Measurements from ENCODE around the gene CAPN14.

Gene CAPN14

GRCh38 chr2:31227110-31227509, 9.8 kb upstream of the CAPN14 start:
- no peak for DNase-seq (ENCODE audit: low read depth in 2 of 2)

- DNase-seq (ENCODE audit: low read depth in 2 of 2): no peak
These were observed 9.0 kb upstream of the CAPN14 start for GRCh38 chr2:31226266-31226665.

DNA sequence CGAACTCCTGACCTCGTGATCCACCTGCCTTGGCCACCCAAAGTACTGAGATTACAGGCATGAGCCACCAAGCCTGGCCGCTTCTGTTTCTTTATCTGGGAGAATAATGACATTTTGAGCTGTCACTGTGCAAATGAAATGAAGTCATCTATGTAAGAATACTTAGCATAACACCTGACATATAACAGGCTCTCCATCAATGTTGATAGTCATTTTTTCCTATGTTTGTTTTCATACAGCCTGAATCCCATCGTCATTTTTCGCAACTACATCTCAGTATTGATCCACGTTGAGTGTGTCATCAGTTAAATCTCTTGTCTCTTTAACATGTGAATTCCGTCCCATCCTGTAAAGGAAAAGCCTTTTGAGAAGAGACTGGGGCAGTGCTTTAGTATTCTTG, 6.4 kb upstream of the CAPN14 start:
- no peak for DNase-seq (ENCODE audit: low read depth in 2 of 2)

GRCh38 chr2:31223026-31223425, 5.7 kb upstream of the CAPN14 start:
- no peak for DNase-seq (ENCODE audit: low read depth in 2 of 2)

GRCh38 chr2:31222071-31222470, 4.8 kb upstream of the CAPN14 start:
- DNase-seq (ENCODE audit: low read depth in 2 of 2): no peak

DNA sequence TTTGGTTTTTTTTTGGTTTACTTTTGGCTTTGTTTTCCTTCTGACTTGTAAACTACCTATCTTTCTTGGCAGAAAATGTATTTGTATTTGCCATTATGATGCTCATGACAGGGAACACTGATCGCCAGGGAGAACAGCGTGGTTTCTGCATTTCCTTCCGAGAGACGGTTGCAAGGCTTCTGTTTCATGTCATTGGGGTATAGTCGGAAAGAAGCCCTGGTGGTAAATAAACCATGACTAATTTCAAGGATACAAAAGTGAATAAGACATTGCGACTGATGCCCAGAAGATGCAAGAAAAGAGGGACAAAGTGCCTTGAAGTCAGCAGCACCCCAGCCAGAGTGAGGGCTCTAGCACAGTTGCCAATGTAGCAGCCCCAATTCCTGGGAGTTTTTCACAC, 4.2 kb upstream of the CAPN14 start:
- no peak for DNase-seq (ENCODE audit: low read depth in 2 of 2)

- DNase-seq (ENCODE audit: low read depth in 2 of 2): no peak
These were observed 2.0 kb upstream of the CAPN14 start for GRCh38 chr2:31219131-31219969.

DNA sequence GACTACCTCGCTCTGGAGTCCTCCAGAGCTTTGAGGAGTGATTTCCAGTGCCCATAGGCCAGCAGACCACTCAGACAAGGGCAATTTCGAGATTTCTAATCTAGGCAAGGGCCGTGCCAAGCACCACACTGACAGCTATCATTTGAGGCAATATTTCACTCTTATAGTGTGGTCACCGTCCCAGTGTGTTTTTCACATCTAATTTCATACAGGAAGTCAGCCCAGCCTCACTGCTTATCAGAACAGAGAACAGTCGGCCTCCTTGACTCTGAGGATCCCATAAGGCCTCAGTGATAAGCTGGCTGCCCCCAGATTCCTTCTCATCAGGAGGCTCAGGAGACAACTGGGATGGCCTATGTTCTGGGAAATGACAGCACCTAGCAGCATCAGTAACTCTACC, 581 bp downstream of the CAPN14 start:
- no peak for DNase-seq (ENCODE audit: low read depth in 2 of 2)

DNA sequence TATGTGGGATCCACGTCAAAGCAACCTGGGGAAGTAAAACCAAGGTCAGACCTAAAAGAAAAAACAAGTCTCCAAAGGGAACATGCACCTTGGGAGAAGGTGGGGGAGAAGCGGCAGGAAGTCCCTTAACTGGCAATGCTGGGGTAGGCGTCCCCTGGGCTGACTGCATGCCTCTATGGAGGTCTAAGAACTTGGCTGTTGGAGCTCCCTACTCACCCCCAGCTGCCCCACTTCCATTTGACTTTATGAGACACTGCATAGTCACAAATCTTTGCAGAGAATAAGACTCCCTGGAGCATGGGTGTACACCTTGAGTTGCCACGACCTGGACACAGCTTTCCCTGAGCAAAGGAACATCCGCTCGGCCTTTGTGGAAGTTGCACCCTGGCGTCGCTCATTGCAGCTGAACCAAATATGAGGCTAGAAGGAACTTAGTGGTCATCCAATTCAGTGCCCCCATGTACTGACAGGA, 2.8 kb downstream of the CAPN14 start:
- no peak for DNase-seq (ENCODE audit: low read depth in 2 of 2)

DNA sequence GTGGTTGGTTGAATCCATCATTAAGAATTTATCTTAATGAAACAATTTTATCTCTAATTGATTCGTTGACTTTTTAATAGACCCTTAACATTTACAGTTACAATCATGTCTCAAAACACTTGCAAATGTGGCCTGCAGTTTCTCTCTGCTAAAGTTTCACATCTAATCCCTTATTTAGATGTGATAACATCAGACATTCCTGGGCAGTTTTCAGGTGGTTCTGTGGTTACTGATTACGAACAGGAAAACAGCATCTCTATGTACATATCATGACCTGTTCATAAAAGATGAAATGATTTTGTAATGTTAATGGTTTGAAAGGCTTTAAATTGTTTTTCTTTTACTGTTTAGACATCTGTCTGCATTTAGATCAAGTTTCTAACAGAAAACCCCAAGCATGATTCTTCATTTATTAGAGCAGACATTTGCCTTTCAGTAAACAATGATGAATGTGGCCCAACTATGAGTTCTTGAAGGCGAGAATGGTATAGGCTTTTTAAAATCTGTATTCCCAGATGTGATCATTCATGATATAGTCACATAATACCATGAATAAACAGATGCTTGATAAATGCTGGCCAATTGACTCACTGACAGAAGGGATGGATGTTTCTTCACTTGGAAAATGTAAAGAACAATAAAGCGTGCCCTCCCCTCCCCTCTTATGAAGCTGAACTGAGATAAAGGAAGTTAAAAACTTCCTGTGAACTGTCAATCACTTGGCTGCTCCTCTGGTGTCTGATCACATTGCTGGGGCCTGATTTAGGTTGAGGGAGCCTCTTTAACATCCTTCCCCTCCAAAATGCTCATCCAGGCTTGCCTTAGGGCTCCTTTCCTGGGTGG, 3.5 kb downstream of the CAPN14 start:
- no peak for DNase-seq (ENCODE audit: low read depth in 2 of 2)

DNA sequence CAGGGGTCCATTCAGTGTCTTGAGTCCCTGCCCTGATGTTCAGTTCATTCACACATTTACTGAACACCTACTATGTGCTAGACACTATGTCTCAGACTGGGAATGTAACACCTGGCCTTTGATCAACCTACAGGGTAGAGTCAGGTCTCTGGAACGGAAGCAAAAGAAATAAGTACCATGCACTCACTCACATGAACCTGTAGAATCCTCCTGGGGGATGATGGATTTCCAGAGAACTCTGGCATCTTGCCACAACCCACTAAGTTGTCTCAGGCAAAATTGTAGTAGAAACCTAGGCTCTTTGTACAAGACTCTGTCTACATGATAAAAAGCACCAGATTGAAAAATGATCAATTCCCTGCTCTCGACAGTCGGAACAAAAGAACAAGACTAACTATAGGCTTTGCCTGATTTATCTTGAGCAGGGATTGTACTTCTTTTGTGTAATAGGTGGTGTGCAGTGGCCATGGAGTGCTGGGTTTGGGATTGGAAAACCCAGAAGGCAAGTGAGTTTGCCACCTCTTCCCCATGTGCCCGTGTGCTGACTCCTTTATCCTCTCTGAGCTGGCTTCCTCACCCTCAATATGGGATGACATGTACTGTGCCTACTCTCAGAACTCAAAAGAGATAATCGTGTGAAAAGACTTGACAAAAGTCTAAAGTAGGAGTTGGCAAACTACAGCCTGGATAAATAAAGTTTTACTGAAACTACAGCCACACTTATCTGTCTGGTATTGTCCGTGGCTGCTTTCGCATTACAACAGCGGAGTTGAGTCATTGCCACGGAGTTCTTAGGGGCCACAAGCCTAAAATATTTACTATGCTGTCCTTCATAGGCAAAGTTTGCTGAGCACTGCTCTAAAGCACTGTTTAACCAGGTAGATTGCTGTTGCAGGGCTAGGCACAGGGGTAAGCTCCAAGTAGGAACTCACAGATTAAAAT, 4.4 kb downstream of the CAPN14 start:
- DNase-seq (ENCODE audit: low read depth in 2 of 2): no peak

GRCh38 chr2:31208240-31208639, 9.1 kb downstream of the CAPN14 start:
- no peak for DNase-seq (ENCODE audit: low read depth in 2 of 2)

- DNase-seq (ENCODE audit: low read depth in 2 of 2): no peak
These were observed 9.5 kb downstream of the CAPN14 start for GRCh38 chr2:31207790-31208189.

DNA sequence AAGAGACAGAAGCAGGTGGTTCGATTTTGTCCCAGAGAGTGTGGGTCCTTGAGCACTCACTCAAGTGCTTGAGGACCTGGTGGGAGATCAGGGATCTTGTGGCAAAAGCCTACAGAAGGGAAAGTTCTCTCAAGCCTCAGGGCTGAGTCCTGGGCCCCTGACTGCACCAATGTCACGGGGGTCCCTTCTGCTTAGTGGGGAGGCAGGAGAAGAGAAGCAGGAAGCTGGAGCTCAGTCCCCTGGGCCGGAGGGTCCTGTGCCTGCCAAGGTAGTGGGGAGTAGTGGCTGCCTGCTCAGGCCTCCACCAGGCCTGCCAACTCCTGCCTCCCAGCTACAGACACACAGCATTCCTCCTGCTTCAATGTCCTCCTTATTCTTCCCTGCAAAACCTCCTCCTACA, 11.7 kb downstream of the CAPN14 start:
- DNase-seq (ENCODE audit: low read depth in 2 of 2): no peak

DNA sequence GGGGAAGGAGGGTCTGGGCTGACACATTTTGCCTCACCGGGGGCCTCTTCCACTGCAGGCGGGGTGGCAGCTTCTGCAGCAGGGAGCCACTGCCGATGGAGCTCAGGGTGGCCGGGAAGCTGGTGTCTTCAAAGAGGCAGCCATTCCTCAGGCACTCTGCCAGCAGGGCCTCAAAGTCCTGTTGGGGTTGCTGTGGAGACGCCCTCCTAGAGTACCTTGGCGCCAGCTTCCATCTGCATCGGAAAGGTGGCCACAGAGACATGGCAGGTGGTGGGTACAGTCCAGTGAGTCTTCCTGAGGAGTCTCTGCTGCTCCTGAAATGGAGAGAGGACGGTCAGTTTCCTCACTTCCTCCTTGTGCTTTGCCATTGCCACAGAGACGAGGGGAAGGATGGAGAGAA, 12.1 kb downstream of the CAPN14 start:
- DNase-seq (ENCODE audit: low read depth in 2 of 2): no peak

GRCh38 chr2:31204783-31205182, 12.5 kb downstream of the CAPN14 start:
- DNase-seq (ENCODE audit: low read depth in 2 of 2): no peak

GRCh38 chr2:31203916-31204315, 13.4 kb downstream of the CAPN14 start:
- no peak for DNase-seq (ENCODE audit: low read depth in 2 of 2)

DNA sequence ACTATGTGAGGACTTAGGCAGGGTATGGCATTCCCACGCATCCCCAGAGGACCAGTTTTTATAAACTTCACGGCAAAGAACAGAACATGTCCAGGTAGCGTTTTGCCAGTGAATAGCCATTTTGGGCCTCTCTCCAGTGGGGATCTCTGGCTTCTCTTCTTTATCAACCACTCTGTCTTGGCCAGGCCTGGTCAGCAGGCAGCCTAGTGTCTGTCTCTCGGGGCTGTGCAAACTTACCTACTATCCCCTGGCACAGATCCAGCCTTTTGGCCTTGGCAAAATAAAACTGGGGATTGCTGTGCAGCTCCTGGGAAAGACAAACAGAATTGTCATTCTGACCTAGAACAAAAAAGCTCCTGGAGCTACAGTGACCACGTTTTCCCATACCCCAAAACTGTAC, 14.5 kb downstream of the CAPN14 start:
- DNase-seq (ENCODE audit: low read depth in 2 of 2): no peak

GRCh38 chr2:31202041-31202440, 15.3 kb downstream of the CAPN14 start:
- DNase-seq (ENCODE audit: low read depth in 2 of 2): no peak

DNA sequence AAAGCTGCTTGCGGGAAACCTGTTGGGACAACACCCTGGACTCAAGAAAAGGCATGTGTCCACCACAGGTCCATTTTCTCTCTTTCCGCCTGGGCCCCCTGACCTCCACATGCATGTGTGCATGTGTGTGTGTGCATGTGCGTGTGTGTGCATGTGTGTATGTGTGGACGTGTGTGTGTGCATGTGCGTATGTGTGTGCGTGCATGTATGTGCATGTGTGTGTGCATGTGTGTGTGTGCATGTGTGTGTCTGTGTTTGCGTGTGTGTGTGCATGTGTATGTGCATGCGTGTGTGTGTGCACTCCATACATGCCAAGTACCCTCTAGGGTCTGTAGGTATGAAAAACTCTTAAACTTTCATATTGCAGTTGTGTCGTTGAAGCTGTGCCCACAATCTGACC, 16.3 kb downstream of the CAPN14 start:
- DNase-seq (ENCODE audit: low read depth in 2 of 2): no peak

GRCh38 chr2:31199206-31199605, 18.1 kb downstream of the CAPN14 start:
- no peak for DNase-seq (ENCODE audit: low read depth in 2 of 2)

DNA sequence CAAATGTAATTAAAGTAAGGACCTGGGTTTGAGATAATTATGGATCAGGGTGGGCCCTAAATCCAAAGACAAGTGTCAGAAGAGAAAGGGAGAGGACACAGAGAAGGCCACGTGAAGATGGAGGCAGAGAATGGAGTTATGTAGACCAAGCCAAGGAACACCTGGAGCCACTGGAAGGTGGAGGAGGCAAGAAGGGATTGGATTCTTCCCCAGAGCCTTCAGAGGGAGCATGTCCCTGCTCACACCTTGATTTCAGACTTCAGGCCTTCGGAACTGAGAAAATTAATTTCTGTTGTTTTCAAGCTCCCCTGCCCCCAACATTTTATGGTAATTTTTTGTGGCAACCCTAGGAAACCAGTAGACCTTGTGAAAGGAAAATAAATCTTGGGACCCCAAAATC, 19.6 kb downstream of the CAPN14 start:
- DNase-seq (ENCODE audit: low read depth in 2 of 2): no peak

All from stimulated activated CD4-positive, alpha-beta T cell treated with anti-CD3 and anti-CD28 coated beads, Interleukin-15, amount 100 ng/mL, for 48 hours (primary cell).